ENCODE measurements around the gene ADAM12.

The ADAM12 gene

GRCh38 chr10:126210051-126210651, 178.1 kb downstream of the ADAM12 start:
- TF ChIP-seq TEAD4 (IDR thresholded peaks at IDR 0.05), result no peak
- no peak for TF ChIP-seq NFIC (IDR thresholded peaks at IDR 0.05)

GRCh38 chr10:126209451-126209850, 178.8 kb downstream of the ADAM12 start:
- no peak for TF ChIP-seq CREB1 (IDR thresholded peaks at IDR 0.05; ENCODE audit: low read depth)

- TF ChIP-seq MAX (IDR thresholded peaks at IDR 0.05) (no peak), NFIC (IDR thresholded peaks at IDR 0.05) (peak; percentile 52)
Measured at GRCh38 chr10:126208726-126209302, 179.5 kb downstream of the ADAM12 start.

- TF ChIP-seq EGR1 (IDR thresholded peaks at IDR 0.05) (no peak), CREB1 (IDR thresholded peaks at IDR 0.05; ENCODE audit: low read depth) (no peak), TCF12 (IDR thresholded peaks at IDR 0.05; ENCODE audit: low read depth) (no peak), USF1 (IDR thresholded peaks at IDR 0.05) (no peak), CEBPB (IDR thresholded peaks at IDR 0.05) (no peak), NFIC (IDR thresholded peaks at IDR 0.05) (no peak), REST (IDR thresholded peaks at IDR 0.05; ENCODE audit: low read depth) (no peak)
Measured at GRCh38 chr10:126207851-126208250, 180.4 kb downstream of the ADAM12 start.

GRCh38 chr10:126207313-126207771, 180.9 kb downstream of the ADAM12 start:
- no peak for TF ChIP-seq NFIC (IDR thresholded peaks at IDR 0.05)
- TF ChIP-seq TCF12 (IDR thresholded peaks at IDR 0.05; ENCODE audit: low read depth), result no peak
- no peak for TF ChIP-seq CREB1 (IDR thresholded peaks at IDR 0.05; ENCODE audit: low read depth)
- TF ChIP-seq TEAD4 (IDR thresholded peaks at IDR 0.05), result no peak
- no peak for TF ChIP-seq EP300 (IDR thresholded peaks at IDR 0.05; ENCODE audit: borderline replicate concordance)
- TF ChIP-seq FOXM1 (IDR thresholded peaks at IDR 0.05; ENCODE audit: borderline replicate concordance, low read depth), result no peak
- TF ChIP-seq USF1 (IDR thresholded peaks at IDR 0.05), result no peak
- TF ChIP-seq MAX (IDR thresholded peaks at IDR 0.05), result no peak
- no peak for TF ChIP-seq REST (IDR thresholded peaks at IDR 0.05; ENCODE audit: low read depth)
- no peak for TF ChIP-seq TAF1 (IDR thresholded peaks at IDR 0.05; ENCODE audit: low read depth)
- TF ChIP-seq ZBTB7A (IDR thresholded peaks at IDR 0.05; ENCODE audit: low read depth), result no peak
- no peak for TF ChIP-seq YY1 (IDR thresholded peaks at IDR 0.05; ENCODE audit: low read depth)
- no peak for TF ChIP-seq EGR1 (IDR thresholded peaks at IDR 0.05)
- TF ChIP-seq CEBPB (IDR thresholded peaks at IDR 0.05), result no peak
- TF ChIP-seq RAD21 (IDR thresholded peaks at IDR 0.05; ENCODE audit: low read depth), result no peak

- TF ChIP-seq CEBPB (IDR thresholded peaks at IDR 0.05) (no peak), TEAD4 (IDR thresholded peaks at IDR 0.05) (no peak), TAF1 (IDR thresholded peaks at IDR 0.05; ENCODE audit: low read depth) (no peak), REST (IDR thresholded peaks at IDR 0.05; ENCODE audit: low read depth) (no peak), FOXM1 (IDR thresholded peaks at IDR 0.05; ENCODE audit: borderline replicate concordance, low read depth) (no peak), TCF12 (IDR thresholded peaks at IDR 0.05; ENCODE audit: low read depth) (no peak), NFIC (IDR thresholded peaks at IDR 0.05) (no peak), RAD21 (IDR thresholded peaks at IDR 0.05; ENCODE audit: low read depth) (no peak), EGR1 (IDR thresholded peaks at IDR 0.05) (no peak), CREB1 (IDR thresholded peaks at IDR 0.05; ENCODE audit: low read depth) (no peak), ZBTB7A (IDR thresholded peaks at IDR 0.05; ENCODE audit: low read depth) (no peak), USF1 (IDR thresholded peaks at IDR 0.05) (no peak), YY1 (IDR thresholded peaks at IDR 0.05; ENCODE audit: low read depth) (no peak), MAX (IDR thresholded peaks at IDR 0.05) (no peak)
Measured at GRCh38 chr10:126205486-126206205, 182.6 kb downstream of the ADAM12 start.
